Smooth muscle cell (in vitro differentiated cells): ENCODE measurements around the gene OMP. TPM values are rescaled to one million over a fixed set of nuclear protein-coding genes. Genes with fewer than 3 reads are reported as not detected.

ENCODE experiments used
- DNase-seq: peaks from one replicate; lab custom pipeline; 2025; ENCODE audit not compliant: unreplicated experiment; lab: John Stamatoyannopoulos, UW
- H2AFZ ChIP-seq: fragments of 200-600 bp; sonication (generic); 2 replicates; pipeline ENCODE4 v1.6.0; 2016; ENCODE audit warnings: antibody characterized with exemption, low read depth, mild to moderate bottlenecking
- H3F3A ChIP-seq: fragments of 200-600 bp; sonication (generic); 2 replicates; pipeline ENCODE4 v1.6.0; 2017; ENCODE audit warnings: antibody characterized with exemption, low read depth
- H3K27ac ChIP-seq: fragments of 200-600 bp; sonication (generic); 2 replicates; pipeline ENCODE4 v1.5.1; 2016; ENCODE audit warnings: low read depth, mild to moderate bottlenecking
- H3K27me3 ChIP-seq: fragments of 200-600 bp; sonication (generic); 2 replicates; pipeline ENCODE4 v1.6.1; 2016; ENCODE audit warnings: low read depth, mild to moderate bottlenecking
- H3K36me3 ChIP-seq: fragments of 200-600 bp; sonication (generic); 2 replicates; pipeline ENCODE4 v1.5.1; 2016; ENCODE audit warnings: low read depth
- H3K4me1 ChIP-seq: fragments of 200-600 bp; sonication (generic); 2 replicates; pipeline ENCODE4 v1.5.1; 2016; ENCODE audit warnings: low read depth
- H3K4me2 ChIP-seq: fragments of 200-600 bp; sonication (generic); 2 replicates; pipeline ENCODE4 v1.6.0; 2016; ENCODE audit warnings: mild to moderate bottlenecking
- H3K4me3 ChIP-seq: fragments of 200-600 bp; sonication (generic); 2 replicates; pipeline ENCODE4 v1.5.1; 2016; ENCODE audit warnings: mild to moderate bottlenecking
- H3K79me2 ChIP-seq: fragments of 200-600 bp; sonication (generic); 2 replicates; pipeline ENCODE4 v1.6.0; 2016; ENCODE audit warnings: low read depth, mild to moderate bottlenecking
- H3K9ac ChIP-seq: fragments of 200-600 bp; sonication (generic); 2 replicates; pipeline ENCODE4 v1.6.0; 2016; ENCODE audit warnings: low read depth
- H3K9me3 ChIP-seq: fragments of 200-600 bp; sonication (generic); replicated peaks from 2 replicates; pipeline ENCODE4 v1.5.1; 2016; ENCODE audit warnings: low read depth
- H4K20me1 ChIP-seq: fragments of 200-600 bp; sonication (generic); 2 replicates; pipeline ENCODE4 v1.6.0; 2016; ENCODE audit warnings: low read depth
- CTCF ChIP-seq: fragments of 200-600 bp; sonication (generic); IDR thresholded peaks from 2 replicates; pipeline ENCODE4 v1.5.1; 2017; ENCODE audit warnings: borderline replicate concordance, mild to moderate bottlenecking, antibody characterized with exemption; ENCODE audit not compliant: insufficient read depth, poor library complexity, severe bottlenecking
- WGBS: methylation state at CpG from one replicate; pipeline ENCODE4 v1.1.7; 2016; ENCODE audit warnings: low lambda C conversion rate; 5-methylcytosine and 5-hydroxymethylcytosine counted together
- polyA plus RNA-seq: library from polyadenylated mRNA; unstranded; fragments of >200 nt; fragmentation: Nextera tagmentation; extraction: Ambion mirVana; gene quantifications from 2 replicates; pipeline ENCODE4 v1.2.1, GENCODE V29; 2016
- total RNA-seq: library from RNA; depleted of rRNA; stranded (reverse); fragments of >200 nt; gene quantifications from 2 replicates; pipeline ENCODE4 v1.2.3, GENCODE V29; 2014

OMP gene
- total and polyA plus RNA-seq, 2 experiments from 2014 or later, result not detected

GRCh38 chr11:77062924-77063323 lies 39.7 kb upstream of the OMP start:
- Histone ChIP-seq H3K9ac (no peak overlapping the region), H3K79me2 (peaks cover 4% of the 10 kb centered on the region), H3K4me2 (no peak overlapping the region), H2AFZ (no peak overlapping the region), H3F3A (no peaks in the 10 kb centered on the region), H3K9me3 (no peaks in the 10 kb centered on the region), H3K4me1 (peaks cover 5% of the 10 kb centered on the region), H3K27ac (no peak overlapping the region), H3K4me3 (no peak overlapping the region), H4K20me1 (peaks cover 2% of the 10 kb centered on the region), H3K27me3 (no peaks in the 10 kb centered on the region), H3K36me3 (no peaks in the 10 kb centered on the region)
- TF ChIP-seq CTCF, result no peak
- no peak for DNase-seq

GRCh38 chr11:77063407-77063806 lies 39.2 kb upstream of the OMP start:
- Histone ChIP-seq H4K20me1 (peaks cover 5% of the 10 kb centered on the region), H3K9me3 (no peaks in the 10 kb centered on the region), H3K27me3 (no peaks in the 10 kb centered on the region), H3K4me3 (no peak overlapping the region), H3K4me2 (no peak overlapping the region), H3K27ac (no peak overlapping the region), H3K36me3 (no peaks in the 10 kb centered on the region), H2AFZ (no peak overlapping the region), H3K4me1 (peaks cover 5% of the 10 kb centered on the region), H3F3A (no peaks in the 10 kb centered on the region), H3K79me2 (peaks cover 6% of the 10 kb centered on the region), H3K9ac (no peak overlapping the region)
- no peak for TF ChIP-seq CTCF
- no peak for DNase-seq
- WGBS, result 91% methylated on average over 1 of the region's 1 CpG

- WGBS, result 98% methylated on average over 4 of the region's 4 CpGs
- no peak overlapping the region for H3K27ac ChIP-seq
Observed at GRCh38 chr11:77063861-77064260, 38.8 kb upstream of the OMP start.

More at GRCh38 chr11:77063861-77064260, 38.8 kb upstream of the OMP start:
- Histone ChIP-seq H3K4me1 (peaks cover 5% of the 10 kb centered on the region), H3K4me2 (no peak overlapping the region), H4K20me1 (peaks cover 5% of the 10 kb centered on the region), H3F3A (no peaks in the 10 kb centered on the region), H3K79me2 (peaks cover 6% of the 10 kb centered on the region), H3K36me3 (no peaks in the 10 kb centered on the region), H3K9me3 (no peaks in the 10 kb centered on the region), H3K4me3 (no peak overlapping the region), H3K9ac (no peak overlapping the region), H2AFZ (no peak overlapping the region), H3K27me3 (no peaks in the 10 kb centered on the region)
- no peak for DNase-seq
- no peak for TF ChIP-seq CTCF
